GM18498 (cell line): ENCODE data around the gene PDE8A.

Experiments used
- ATAC-seq: cut with Tn5 transposase; IDR thresholded peaks from one replicate; pipeline ENCODE4 v1.9.1; 2021; ENCODE audit warnings: mild to moderate bottlenecking, moderate library complexity; ENCODE audit not compliant: unreplicated experiment

The PDE8A gene

DNA sequence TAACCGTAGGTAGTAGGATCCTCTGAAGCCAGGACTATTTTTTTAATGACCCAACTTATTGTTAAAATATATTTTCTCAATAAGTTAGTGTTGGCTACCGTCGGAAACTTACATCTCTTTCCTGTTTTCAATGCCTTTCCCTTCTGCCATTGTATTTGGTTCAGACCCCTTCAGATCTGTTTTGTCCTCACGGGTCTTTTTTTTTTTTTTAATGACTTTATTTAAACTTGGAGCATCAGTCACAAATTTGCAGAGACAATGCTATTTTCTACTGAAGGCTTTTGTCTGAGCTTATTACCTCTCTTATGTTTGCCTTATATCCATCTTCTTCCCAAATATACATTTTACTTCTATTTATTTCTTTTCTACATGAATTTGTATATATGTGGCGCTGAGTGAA is 47.6 kb downstream of the PDE8A start:
- ATAC-seq, result no peak

DNA sequence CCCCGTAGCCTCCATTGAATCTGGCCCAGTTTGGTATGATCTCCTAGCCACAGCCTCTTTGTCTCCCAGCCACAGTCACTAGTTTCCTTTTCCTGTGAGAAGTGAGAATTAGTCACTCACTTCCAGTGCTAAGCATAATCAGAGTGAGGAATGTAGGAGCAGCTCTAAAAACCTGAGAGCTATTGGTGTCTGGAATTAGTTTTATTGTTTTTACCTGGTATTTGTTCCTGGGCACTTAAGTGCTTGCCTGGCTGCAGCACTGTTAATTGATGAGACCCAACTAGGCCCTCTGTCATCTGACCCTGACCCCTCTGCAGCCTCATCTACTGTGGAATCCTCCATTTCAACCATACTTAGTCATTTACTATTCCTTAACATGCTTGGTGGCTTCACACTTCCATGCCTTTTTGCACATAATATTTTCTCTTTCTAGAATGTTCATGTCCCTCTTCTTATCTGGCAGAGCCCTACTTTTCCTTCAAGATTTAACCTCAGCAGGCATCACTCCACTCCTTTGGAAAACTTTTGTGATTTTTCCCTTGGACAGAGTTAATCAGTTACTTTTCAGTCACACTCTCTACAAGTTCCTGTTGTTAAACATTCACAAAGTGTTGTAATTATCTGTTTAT is 48.8 kb downstream of the PDE8A start:
- ATAC-seq, result no peak

DNA sequence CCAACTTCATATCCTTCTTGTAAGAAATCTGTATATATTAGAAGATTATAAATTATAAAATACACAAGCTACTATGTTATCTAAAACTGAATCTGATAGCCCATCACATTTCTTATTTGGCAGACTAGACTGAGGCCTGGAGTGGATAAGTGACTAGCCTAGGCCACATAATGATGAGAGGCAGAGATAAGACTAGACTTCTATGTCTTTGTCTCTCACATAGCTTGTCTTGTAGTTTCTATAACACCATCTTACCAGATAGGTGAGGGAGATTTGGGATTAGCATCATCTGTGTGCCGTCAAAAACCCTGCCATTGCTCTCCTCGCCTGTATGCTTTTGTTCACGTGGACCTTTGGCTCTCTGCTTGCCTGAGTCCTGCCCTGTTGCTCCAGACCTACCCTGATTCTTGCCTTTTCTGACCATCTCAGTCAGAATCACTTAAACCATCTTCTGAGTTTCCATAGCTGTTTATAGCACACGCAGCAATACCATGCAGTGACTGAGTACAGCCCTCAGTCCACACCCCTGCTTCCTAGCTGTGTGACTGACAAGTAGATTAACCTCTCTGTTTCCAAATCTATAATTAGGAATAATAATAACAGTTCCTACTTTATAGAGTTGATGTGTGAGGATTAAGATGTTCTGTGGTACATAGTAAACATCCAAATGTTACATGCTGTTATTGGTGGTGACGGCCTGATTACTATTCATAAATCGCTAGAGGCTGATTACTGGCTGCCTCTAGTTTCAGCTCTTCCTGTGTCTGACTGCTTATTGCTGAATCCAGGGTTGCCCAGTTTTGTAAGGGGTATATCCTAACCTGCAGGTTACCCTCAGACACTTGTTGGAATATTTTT is 49.7 kb downstream of the PDE8A start:
- ATAC-seq, result no peak

- ATAC-seq, result no peak
Measured at GRCh38 chr15:85031944-85032558, 50.4 kb downstream of the PDE8A start.

GRCh38 chr15:85033148-85033547 is 51.5 kb downstream of the PDE8A start:
- no peak for ATAC-seq

DNA sequence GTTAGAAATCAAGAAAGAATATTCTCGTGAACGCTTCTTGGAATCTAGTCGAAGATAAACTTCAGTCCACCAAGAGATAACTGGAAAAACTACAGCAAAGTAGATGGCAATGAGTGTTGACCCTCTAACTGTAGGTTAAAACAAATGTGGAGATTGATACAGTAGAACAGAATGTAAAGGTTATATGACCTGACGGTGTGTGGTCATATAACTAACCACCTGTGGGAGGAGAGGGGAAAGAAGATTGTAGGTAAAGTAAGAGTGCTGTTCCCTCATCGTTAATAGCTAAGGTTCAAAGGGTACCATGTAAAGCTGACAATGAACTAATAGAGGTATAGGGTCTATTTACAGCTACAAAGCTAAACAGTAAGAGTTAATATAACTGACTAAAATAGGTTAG is 52.6 kb downstream of the PDE8A start:
- ATAC-seq, result no peak

DNA sequence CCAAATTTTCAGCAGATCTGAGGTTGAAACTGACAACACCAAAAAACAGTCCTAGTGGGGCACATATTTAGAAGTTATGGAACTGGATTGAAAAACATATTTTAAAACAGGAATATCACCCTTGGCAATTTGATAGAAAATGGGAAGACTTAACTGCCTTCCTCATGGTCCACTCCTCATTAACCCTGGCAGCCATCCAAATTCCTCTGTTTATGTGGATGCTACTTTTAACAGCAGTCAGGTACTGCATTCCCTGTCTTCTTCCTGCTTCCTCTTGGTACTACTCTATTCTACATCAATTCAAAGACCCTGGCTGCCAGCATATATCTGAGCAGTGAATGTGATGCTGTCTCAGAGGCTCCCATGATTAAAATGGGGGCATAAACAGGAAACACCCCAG is 54.3 kb downstream of the PDE8A start:
- ATAC-seq, result no peak

DNA sequence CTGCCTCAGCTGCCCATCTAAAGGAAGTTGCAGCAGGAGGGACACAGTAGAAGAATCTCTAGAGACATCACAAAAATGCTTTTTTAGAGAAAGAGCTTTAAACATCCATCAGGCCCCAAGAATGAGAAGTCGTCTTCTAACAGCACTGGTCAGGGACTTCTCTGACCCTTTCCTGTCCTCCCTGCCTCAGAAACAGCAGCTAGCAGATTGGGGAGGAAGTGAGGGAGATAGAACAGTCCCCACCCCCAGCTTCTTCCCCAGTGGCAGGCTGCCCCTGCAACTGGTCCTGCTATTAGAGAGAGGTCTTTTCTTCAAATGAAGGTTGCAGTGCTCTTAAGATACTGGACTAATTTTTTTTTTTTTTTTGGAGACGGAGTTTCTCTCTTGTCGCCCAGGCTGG is 55.1 kb downstream of the PDE8A start:
- no peak for ATAC-seq

GRCh38 chr15:85037641-85038040 is 56.0 kb downstream of the PDE8A start:
- no peak for ATAC-seq

DNA sequence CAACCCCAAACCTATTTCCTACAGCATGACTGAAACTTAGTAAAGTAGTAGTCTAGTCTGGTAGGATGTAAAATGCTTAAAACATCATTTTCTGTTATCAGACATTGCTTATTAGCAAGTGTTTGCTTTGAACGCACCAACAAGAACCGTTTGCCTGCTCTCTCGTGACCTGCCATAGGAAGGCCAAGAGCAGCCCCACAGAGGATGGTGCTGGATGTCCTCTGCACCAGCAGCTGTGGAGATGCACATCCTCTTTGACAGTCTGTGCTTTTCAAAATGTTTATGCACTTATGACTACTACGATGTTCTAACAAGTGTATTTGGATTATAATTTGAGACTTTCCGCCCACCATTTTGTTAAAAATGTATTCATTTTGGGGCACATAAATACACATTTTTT is 59.6 kb downstream of the PDE8A start:
- no peak for ATAC-seq

DNA sequence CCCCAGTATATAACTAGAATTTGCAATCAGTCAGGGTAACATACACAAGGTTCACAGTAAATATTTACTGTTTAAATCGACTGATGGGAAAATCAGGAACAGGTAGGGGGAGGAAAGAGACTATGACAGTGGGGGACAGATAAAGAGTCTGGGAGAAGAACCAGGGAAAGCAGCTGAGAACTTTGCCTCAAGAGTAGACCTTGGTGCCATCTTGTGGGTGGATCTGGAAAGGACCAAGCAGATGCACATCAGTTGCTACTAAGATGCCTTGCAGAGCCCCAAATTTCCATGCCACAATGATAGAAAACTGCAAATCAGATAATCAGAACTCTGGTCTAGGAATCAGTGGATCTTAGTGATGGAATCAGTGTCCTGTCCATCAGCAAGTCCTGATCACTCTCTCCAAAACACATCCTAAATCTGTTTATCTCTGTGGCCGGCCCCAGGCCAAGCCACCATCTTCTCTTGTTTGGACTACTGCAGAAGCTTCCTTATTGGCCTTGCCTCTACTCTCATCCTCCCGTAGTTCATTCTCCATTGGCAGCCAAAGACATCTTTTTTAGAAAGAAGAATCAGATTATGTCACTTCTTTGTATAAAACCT is 62.7 kb downstream of the PDE8A start:
- no peak for ATAC-seq

DNA sequence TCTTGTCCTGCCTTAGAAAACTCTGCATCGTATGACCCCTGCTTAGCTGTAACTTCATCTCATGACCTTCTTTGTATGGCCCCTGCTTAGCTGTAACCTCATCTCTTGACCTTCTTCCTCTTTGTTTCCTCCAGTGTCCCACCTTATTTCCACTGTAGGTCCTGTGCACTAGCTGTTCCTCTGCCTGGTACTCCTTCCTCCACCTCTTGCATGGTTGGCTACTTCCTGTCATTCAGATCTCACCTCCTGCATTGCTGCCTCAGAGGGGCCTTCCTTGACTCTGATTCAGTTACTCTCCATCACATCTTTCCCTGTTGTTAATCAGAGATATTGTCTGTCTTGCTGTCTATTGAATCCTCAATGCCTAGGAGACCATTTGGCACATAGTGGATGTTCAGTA is 63.2 kb downstream of the PDE8A start:
- ATAC-seq, result no peak

DNA sequence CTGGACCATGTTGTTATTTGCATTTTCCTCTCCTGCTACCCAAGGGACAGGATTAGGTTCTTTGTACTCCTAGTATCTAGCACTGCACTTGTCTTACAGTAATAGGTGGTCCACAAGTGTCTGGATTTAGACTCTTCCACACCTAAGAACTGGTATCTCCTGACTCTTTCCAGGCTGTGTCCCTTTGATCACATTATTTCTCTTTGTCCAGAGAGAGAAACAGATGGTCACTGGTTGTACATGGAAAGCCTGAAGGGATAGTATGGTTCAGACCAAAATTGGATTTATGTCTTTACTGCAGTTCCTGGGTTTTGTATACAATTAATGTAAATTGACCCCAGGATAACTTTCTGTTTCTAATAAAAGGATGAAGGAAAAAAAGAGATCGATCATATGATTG is 64.0 kb downstream of the PDE8A start:
- ATAC-seq, result no peak

DNA sequence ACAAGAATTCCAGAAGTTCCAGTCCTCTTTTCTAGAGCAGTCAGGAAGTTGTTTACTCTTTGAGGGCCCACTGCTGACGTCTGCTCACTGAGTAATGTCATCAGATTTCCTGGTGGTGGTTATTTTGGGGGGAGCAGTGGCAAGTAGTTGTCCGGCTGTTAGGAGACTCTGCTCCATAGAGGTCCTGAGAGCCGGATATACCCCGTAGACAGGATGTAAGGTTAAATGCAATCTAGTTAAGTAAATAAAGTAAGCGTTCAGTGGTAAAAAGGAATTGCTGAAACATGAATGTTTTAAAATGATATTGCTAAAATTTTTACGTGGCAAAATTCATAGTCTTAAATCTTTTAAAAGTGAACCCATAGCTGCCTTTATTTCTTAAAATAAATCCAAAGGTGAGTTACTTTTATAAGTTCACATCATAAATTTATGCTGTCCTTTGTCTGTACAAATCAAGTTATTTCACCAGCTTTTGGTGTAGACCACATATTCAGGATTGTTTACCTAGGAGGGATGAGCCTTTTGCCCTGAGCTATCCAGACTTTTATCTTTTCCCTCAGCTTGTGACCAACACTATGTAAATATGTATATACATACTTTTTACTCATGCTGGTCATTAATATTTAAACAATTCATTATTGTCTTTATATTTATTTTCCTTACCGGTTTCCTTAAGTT is 65.8 kb downstream of the PDE8A start:
- ATAC-seq, result no peak

GRCh38 chr15:85048430-85048829 is 66.8 kb downstream of the PDE8A start:
- no peak for ATAC-seq

- ATAC-seq, result no peak
Measured at GRCh38 chr15:85049805-85050204, 68.1 kb downstream of the PDE8A start.

DNA sequence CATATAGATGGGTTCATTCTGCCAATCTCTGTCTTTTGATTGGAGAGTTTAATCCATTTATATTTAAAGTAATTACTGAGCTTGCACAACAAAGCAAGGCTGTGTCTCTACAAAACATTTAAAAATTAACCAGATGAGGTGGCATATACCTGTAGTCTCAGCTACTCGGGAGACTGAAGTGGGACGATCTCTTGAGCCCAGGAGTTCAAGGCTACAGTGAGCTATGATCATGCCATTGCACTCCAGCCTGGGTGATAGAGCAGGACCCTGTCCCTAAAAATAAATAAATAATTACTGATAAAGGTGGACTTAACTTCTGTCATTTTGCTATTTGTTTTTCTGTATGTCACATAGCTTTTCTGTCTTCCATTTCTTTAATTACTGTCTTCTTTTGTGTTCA is 78.1 kb downstream of the PDE8A start:
- no peak for ATAC-seq

DNA sequence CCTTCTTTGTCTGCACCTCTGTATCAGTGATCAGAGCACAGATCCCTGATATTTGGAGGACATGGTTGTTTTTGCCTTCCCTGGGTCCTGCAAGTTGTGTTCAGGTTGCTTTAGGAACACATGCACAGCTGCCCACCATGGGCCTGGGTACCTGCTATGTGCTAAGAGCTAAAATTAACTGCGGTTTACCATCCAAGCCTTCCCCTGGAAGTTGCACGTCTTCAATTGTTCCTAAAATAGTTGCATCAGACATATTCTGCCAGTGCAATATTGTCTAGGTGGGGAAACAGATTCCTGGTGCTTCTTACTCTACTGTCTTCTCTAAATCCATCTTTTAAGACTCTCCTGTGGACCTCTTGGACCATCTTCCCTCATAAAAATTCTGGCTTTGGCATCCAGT is 80.9 kb downstream of the PDE8A start:
- ATAC-seq, result no peak

DNA sequence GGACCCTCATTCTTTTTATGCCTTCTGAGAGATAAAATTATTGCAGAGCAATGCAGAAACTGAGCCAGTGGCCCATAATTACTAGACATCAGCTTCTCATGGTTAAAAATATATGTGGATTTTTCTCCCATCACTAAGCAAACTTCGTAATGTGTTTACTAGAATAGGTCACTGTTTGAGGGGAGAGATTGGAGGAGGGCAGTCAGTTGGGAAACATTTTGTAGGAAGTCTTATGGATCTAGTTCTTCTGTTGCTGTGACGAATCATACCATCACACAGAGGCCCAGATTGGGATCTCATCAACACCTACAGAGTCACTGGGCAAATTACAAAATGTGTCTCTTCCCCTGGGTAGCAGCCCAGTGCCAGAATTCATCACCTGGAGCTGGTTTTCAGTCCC is 81.4 kb downstream of the PDE8A start:
- ATAC-seq, result no peak

- no peak for ATAC-seq
Measured at GRCh38 chr15:85063522-85064079, 81.9 kb downstream of the PDE8A start.

GRCh38 chr15:85064710-85065109 is 83.1 kb downstream of the PDE8A start:
- ATAC-seq, result no peak
